Heart left ventricle (tissue), 16 donors: ENCODE data around the gene VTI1B. TPM values are rescaled to one million over a fixed set of nuclear protein-coding genes. Genes with fewer than 3 reads are reported as not detected.

Experiments
- ATAC-seq, 4 donors: fragments of 200-7000 bp; cut with Tn5 transposase; one replicate each; pipeline ENCODE4 v1.9.1; 2020 to 2022; ENCODE audit warnings: moderate library complexity in 4 of 4, mild to moderate bottlenecking in 3 of 4, moderate number of reproducible peaks in 1 of 4
- DNase-seq, 5 donors: peaks; one replicate each; pipeline ENCODE4 v3.0.0-alpha.2; 2020
- H3K27ac ChIP-seq, 12 donors: fragments of 200-600 bp; sonication (generic) in 4 of 12; one replicate each; pipeline versions ENCODE4 v1.5.0 to v1.8.0; 2016 to 2022; ENCODE audit warnings: mild to moderate bottlenecking in 2 of 12
- H3K27me3 ChIP-seq, 9 donors: fragments of 200-600 bp; sonication (generic) in 2 of 9; one replicate each; pipeline versions ENCODE4 v1.5.1 to v1.8.0; 2016 to 2022; ENCODE audit warnings: mild to moderate bottlenecking in 3 of 9
- H3K36me3 ChIP-seq, 9 donors: fragments of 200-600 bp; sonication (generic) in 2 of 9; one replicate each; pipeline versions ENCODE4 v1.5.0 to v1.8.0; 2018 to 2022; ENCODE audit warnings: mild to moderate bottlenecking in 2 of 9
- H3K4me1 ChIP-seq, 12 donors: fragments of 200-600 bp; sonication (generic) in 4 of 12; one replicate each; pipeline versions ENCODE4 v1.5.0 to v1.8.0; 2016 to 2022; ENCODE audit warnings: mild to moderate bottlenecking in 3 of 12
- H3K4me3 ChIP-seq, 12 donors: fragments of 200-600 bp; sonication (generic) in 4 of 12; one replicate each; pipeline versions ENCODE4 v1.5.0 to v1.8.0; 2017 to 2022; ENCODE audit warnings: mild to moderate bottlenecking in 9 of 12, moderate library complexity in 4 of 12
- H3K9me3 ChIP-seq, 12 donors: fragments of 200-600 bp; sonication (generic) in 4 of 12; one replicate each; pipeline versions ENCODE4 v1.5.0 to v1.8.0; 2016 to 2022; ENCODE audit warnings: mild to moderate bottlenecking in 1 of 12
- POLR2A ChIP-seq, 2 donors: fragments of 450-650 bp; IDR thresholded peaks; one replicate each; pipeline ENCODE4 v1.6.1; 2017; ENCODE audit warnings: antibody characterized with exemption in 2 of 2, mild to moderate bottlenecking in 2 of 2, moderate library complexity in 2 of 2
- WGBS, 4 donors: extraction: QIAGEN DNeasy Blood & Tissue Kit in 2 of 4; methylation state at CpG; one replicate each; pipeline versions ENCODE4 v1.1.5 to v1.1.7; 2013 to 2018; 5-methylcytosine and 5-hydroxymethylcytosine counted together
- intact Hi-C, 10 donors: fragments of 100-400 bp; cut with DNase I; formaldehyde crosslinking; loops; one replicate each; pipeline versions ENCODE4 v1.11.1 to v1.14.2; 2022
- polyA plus RNA-seq, 2 donors: library from polyadenylated mRNA; stranded (reverse); fragments of 200-250 nt; gene quantifications; one replicate each; pipeline ENCODE4 v1.2.3, GENCODE V29; 2013
- total RNA-seq, 9 donors: library from RNA; depleted of rRNA in 2 of 9; stranded (reverse); fragments of >200 nt in 2 of 9; fragmentation: NEBNext Ultra II Directional in 3 of 9; extraction: Animal tissue kit (Norgen Biotek cat#: 25700) in 3 of 9; gene quantifications; one replicate each; pipeline versions ENCODE4 v1.1.0 to v1.2.4, GENCODE V29; 2016 to 2023
- TF ChIP-seq, protein P1 (sequence below), 12 donors: fragments of 200-600 bp; sonication (generic) in 4 of 12; IDR thresholded peaks; one replicate each; pipeline versions ENCODE4 v1.5.0 to v1.8.0; 2018 to 2022; ENCODE audit warnings: antibody characterized with exemption in 12 of 12, mild to moderate bottlenecking in 5 of 12
- donor health status: ischemic (EF 13 %, LVEDD 7.1; RV severe dilation, severe dysfunction).
- donor health status: healthy with polysubstance abuse.
- donor health status: DM: no; HTN: yes; CAD: no.
- donor health status: DM: no; HTN: no; CAD: no.
- donor health status: ischemic (EF 25% LVEDD 6.9; RV normal size, moderate dysfunction).
- donor health status: ischemic (EF 25% LVEDD 5.7; RV mildly dilated, moderate dysfunction).
- donor health status: healthy.
- donor health status: DM: yes; HTN: yes; CAD: no.
- donor health status: ischemic (EF 35%, LVEDD 5.7; RV mildly dilated, moderate dysfunction).
- donor health status: nonischemic (EF 11% LVEDD 7.7; RV severe dilation, severe dysfunction).
- donor health status: DM: yes; HTN: yes; CAD: no.
- donor health status: PGD.
- donor health status: ischemic (EF 29% LVEDD 5.4; RV normal size, mild dysfunction).
- donor health status: nonischemic (EF 23%, LVEDD 6.1; RV moderate dilation, normal function).

VTI1B gene
- total and polyA plus RNA-seq, 11 donors, result 78.5 to 143 (median 112) TPM

DNA sequence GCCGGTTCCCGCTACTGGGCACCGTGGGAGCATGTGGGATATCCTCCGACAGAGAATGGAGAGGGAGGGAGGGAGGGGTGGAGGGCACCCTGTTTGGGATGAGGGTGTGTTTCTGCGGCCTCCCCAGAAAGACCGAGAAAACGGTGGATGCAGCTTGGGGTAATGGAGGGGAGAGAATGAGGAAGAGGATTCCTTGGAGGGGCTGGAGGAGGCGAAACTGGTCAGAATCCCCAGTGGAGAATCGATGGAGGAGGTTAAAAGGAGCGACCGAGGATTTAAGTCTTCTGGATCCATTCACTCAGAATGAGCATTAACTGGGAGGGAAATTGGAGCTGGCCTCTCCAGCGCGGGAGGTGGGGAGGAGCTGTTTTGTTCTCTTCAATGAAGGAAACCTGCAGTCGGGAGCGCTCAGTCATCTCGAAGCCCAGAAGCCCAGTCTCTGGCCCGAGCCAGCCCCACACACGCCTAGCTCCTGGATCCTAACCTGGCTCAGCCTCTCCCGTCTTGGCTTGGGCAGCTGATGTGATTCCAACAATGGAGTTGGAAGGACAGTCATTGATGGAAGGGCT lies 54.1 kb downstream of the VTI1B start:
- intact Hi-C loops, result loop anchor here in 2 of 10 donors (5.0 kb wide), 2 partner anchors 47 to 82 kb away; partner anchors contain the start of gene RDH12 (in 1 of the 2)
- peak overlapping the region in 5 of 12 donors; percentile 11 to 76 (median 57) for H3K27ac ChIP-seq
- DNase-seq (peak in 1 of 5 donors; percentile 30), ATAC-seq (peak in 2 of 4 donors; percentile 4 to 9)
- H3K4me3 ChIP-seq, result peak overlapping the region; percentile 31 to 74 (median 67)
- H3K9me3 ChIP-seq, result no peaks in the 10 kb centered on the region
- no peaks in the 10 kb centered on the region for H3K36me3 ChIP-seq
- no peak for TF ChIP-seq POLR2A (IDR thresholded peaks at IDR 0.05)
- TF ChIP-seq, protein P1, sequence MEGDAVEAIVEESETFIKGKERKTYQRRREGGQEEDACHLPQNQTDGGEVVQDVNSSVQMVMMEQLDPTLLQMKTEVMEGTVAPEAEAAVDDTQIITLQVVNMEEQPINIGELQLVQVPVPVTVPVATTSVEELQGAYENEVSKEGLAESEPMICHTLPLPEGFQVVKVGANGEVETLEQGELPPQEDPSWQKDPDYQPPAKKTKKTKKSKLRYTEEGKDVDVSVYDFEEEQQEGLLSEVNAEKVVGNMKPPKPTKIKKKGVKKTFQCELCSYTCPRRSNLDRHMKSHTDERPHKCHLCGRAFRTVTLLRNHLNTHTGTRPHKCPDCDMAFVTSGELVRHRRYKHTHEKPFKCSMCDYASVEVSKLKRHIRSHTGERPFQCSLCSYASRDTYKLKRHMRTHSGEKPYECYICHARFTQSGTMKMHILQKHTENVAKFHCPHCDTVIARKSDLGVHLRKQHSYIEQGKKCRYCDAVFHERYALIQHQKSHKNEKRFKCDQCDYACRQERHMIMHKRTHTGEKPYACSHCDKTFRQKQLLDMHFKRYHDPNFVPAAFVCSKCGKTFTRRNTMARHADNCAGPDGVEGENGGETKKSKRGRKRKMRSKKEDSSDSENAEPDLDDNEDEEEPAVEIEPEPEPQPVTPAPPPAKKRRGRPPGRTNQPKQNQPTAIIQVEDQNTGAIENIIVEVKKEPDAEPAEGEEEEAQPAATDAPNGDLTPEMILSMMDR (IDR thresholded peaks at IDR 0.05), result no peak
- H3K4me1 ChIP-seq, result peaks cover 0 to 32% (median 11%) of the 10 kb centered on the region in 12 donors
- H3K27me3 ChIP-seq, result no peaks in the 10 kb centered on the region
- 5 to 10% (median 7%) methylated on average over 18 to 19 of the region's 19 CpGs for WGBS, 4 donors

DNA sequence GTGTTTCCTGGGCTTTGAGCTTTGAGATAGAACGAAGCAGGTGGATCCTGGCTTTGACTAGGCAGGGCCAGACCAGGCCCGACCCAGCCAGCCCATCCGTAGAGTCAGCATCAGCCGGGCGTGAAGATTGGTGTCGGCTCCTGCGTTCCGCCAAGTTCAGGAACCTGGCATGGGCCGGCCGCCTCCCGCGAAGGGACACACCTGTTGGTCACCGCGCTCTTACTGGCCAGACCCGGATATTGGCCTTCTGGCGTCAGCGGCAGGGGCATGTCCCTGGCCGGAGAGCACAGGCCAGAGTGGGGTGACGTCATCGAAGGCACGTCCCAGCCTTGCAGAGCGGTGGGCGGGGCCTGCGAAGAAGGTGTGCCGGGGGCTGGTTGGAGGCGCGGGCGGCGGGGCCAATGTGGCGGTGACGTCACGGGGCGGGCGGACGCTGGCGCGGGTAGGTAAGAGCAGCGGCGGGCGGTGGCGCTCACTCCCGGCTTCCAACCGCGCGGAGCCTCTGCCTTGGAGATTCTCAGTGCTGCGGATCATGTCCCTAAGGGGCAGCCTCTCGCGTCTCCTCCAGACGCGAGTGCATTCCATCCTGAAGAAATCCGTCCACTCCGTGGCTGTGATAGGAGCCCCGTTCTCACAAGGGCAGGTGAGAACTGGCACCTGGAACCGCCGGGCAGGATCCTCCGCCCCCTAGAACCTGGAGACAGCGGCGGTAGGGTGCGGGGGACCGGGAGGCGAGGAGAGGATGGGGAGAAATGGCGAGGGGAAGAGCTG lies 54.8 kb downstream of the VTI1B start, which contains the start of gene ARG2:
Gene ARG2 (plus strand): TSS at position 475 of the 771 bp plus-strand sequence. CDS start 58 bp downstream, at position 533.
- peak; percentile 93 to 99 (median 98) for ATAC-seq
- Histone ChIP-seq H3K9me3 (no peaks in the 10 kb centered on the region), H3K27me3 (no peaks in the 10 kb centered on the region), H3K36me3 (no peaks in the 10 kb centered on the region), H3K4me3 (peak within 1 kb of the TSS; percentile 31 to 74 (median 67)), H3K27ac (peak within 1 kb of the TSS in 6 of 12 donors; percentile 11 to 76 (median 49)), H3K4me1 (peaks cover 0 to 32% (median 11%) of the 10 kb centered on the region in 12 donors)
- 0 to 2% (median 1%) methylated on average over 47 to 62 of the region's 62 CpGs for WGBS, 4 donors
- peak; percentile 96 to 98 (median 97) for DNase-seq
- intact Hi-C loops, result loop anchor here in 9 of 10 donors (2.0 to 10.0 kb wide), 6 partner anchors 47 to 85 kb away; partner anchors contain the start of gene RDH12 (in 3 of the 9)
- TF ChIP-seq, protein P1 (IDR thresholded peaks at IDR 0.05), result peak in 3 of 12 donors; percentile 5 to 22 (median 21)
- TF ChIP-seq POLR2A (IDR thresholded peaks at IDR 0.05), result peak in 1 of 2 donors; percentile 48

DNA sequence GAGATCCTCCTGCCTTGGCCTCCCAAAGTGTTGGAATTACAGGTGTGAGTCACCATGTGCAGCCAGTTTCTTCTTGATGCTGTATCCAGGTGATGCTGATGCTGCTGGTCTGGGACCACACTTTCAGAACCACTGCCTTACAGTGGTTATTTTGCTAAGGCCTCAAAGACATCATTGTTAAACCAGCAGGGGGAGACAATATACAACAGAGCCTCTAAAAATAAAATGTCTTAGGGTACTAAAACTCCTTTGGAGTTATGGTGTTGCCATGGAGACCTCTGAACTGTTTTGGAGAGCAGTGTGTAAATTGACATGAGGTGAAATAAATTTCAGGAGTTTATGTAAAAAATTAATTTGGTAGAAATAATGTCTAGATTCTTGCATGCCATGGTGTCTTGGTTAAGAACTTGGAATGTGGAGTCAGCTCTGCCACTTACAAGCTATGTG lies 55.8 kb downstream of the VTI1B start:
- no peaks in the 10 kb centered on the region for H3K9me3 ChIP-seq
- DNase-seq (peak in 1 of 5 donors; percentile 13), ATAC-seq (peak; percentile 38 to 66 (median 56))
- peaks cover 0 to 32% (median 11%) of the 10 kb centered on the region in 12 donors for H3K4me1 ChIP-seq
- intact Hi-C loops, result loop anchor here (1.0 to 10.0 kb wide), 8 partner anchors 48 to 86 kb away; partner anchors contain the start of gene RDH12 (in 2 of the 10)
- TF ChIP-seq, protein P1 (IDR thresholded peaks at IDR 0.05), result peak; percentile 52 to 79 (median 65)
- TF ChIP-seq POLR2A (IDR thresholded peaks at IDR 0.05), result no peak
- H3K27me3 ChIP-seq, result no peaks in the 10 kb centered on the region
- peak overlapping the region in 2 of 12 donors; percentile 74 to 76 for H3K27ac ChIP-seq
- no peaks in the 10 kb centered on the region for H3K36me3 ChIP-seq
- H3K4me3 ChIP-seq, result peak overlapping the region in 3 of 12 donors; percentile 68 to 74 (median 70)
